Liver (tissue), 3 donors: ENCODE results near the gene PRKCD.

Source experiments
- GABPA ChIP-seq, 2 donors: IDR thresholded peaks in 1 of 2; conservative IDR thresholded peaks in 1 of 2; 2 replicates each; pipeline ENCODE4 v1.6.1; 2016; ENCODE audit warnings: antibody characterized with exemption in 2 of 2, mild to moderate bottlenecking in 1 of 2, moderate library complexity in 1 of 2
- JUND ChIP-seq, 2 donors: IDR thresholded peaks; 2 replicates each; pipeline ENCODE4 v1.6.1; 2016; ENCODE audit warnings: antibody characterized with exemption in 2 of 2
- SP1 ChIP-seq: IDR thresholded peaks from 2 replicates; pipeline ENCODE4 v1.6.1; 2018; ENCODE audit warnings: antibody characterized with exemption, mild to moderate bottlenecking
- TAF1 ChIP-seq: conservative IDR thresholded peaks from 2 replicates; pipeline ENCODE4 v1.6.1; 2016; ENCODE audit warnings: antibody characterized with exemption, mild to moderate bottlenecking
- YY1 ChIP-seq: IDR thresholded peaks from 2 replicates; pipeline ENCODE4 v1.6.1; 2016; ENCODE audit warnings: antibody characterized with exemption, mild to moderate bottlenecking
- ZBTB33 ChIP-seq: IDR thresholded peaks from 2 replicates; pipeline ENCODE4 v1.6.1; 2016; ENCODE audit warnings: antibody characterized with exemption
- TF ChIP-seq, protein P1 (sequence below): fragments of 150-350 bp; IDR thresholded peaks from 2 replicates; pipeline ENCODE4 v1.5.1; 2017; ENCODE audit warnings: improper control_type of control experiment, low read depth, low read length; ENCODE audit not compliant: missing input control
- TF ChIP-seq, protein P2 (sequence below): IDR thresholded peaks from 2 replicates; pipeline ENCODE4 v1.6.1; 2016; ENCODE audit warnings: antibody characterized with exemption
- donor health status: healthy.
- donor health status: healthy.

DNA sequence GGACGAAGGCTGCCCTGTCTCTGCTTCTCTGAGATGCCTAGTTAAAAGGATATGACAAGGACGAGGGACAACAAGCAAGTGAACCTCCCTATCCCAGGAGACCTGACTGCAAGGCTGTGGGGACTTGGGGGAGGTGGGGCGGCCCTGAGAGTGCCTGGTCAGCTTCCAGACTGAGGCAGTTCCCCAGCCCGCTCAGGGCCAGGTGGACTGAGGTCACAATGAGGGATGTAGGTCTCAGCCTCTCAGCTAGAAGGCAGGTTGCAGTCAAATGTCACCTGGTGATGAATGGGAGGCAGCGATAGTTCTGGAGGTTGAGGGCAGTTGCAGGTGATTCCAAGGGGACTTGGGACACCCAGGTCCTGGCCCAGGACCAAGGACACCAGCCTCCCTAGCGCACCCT is 64.2 kb downstream of the PRKCD start:
- TF ChIP-seq, protein P1, sequence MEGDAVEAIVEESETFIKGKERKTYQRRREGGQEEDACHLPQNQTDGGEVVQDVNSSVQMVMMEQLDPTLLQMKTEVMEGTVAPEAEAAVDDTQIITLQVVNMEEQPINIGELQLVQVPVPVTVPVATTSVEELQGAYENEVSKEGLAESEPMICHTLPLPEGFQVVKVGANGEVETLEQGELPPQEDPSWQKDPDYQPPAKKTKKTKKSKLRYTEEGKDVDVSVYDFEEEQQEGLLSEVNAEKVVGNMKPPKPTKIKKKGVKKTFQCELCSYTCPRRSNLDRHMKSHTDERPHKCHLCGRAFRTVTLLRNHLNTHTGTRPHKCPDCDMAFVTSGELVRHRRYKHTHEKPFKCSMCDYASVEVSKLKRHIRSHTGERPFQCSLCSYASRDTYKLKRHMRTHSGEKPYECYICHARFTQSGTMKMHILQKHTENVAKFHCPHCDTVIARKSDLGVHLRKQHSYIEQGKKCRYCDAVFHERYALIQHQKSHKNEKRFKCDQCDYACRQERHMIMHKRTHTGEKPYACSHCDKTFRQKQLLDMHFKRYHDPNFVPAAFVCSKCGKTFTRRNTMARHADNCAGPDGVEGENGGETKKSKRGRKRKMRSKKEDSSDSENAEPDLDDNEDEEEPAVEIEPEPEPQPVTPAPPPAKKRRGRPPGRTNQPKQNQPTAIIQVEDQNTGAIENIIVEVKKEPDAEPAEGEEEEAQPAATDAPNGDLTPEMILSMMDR: no peak
- TF ChIP-seq JUND (IDR thresholded peaks at IDR 0.05) (no peak), SP1 (no peak), ZBTB33 (no peak), TAF1 (no peak), YY1 (no peak), GABPA (IDR thresholded peaks at IDR 0.05 in 1 of 2, conservative IDR thresholded peaks at IDR 0.05 in 1 of 2) (no peak)
- TF ChIP-seq, protein P2, sequence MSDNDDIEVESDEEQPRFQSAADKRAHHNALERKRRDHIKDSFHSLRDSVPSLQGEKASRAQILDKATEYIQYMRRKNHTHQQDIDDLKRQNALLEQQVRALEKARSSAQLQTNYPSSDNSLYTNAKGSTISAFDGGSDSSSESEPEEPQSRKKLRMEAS: no peak
